Esophagus muscularis mucosa (tissue), 4 donors: ENCODE data around the gene TSPAN5.
A peak's percentile ranks its signal among the peaks of the same experiment; 100 is the strongest.

ENCODE experiments used
- CTCF ChIP-seq, 3 experiments: fragments of 200-600 bp in 2 of 3; fragments of 450-650 bp in 1 of 3; sonication (generic) in 2 of 3; IDR thresholded peaks; one replicate each; pipeline ENCODE4 v1.5.1; 2017 to 2019; ENCODE audit warnings: antibody characterized with exemption in 3 of 3, mild to moderate bottlenecking in 2 of 3, moderate library complexity in 1 of 3
- EP300 ChIP-seq: sonication (generic); formaldehyde crosslinking; IDR thresholded peaks from one replicate; pipeline ENCODE4 v1.6.1; 2017; ENCODE audit warnings: antibody characterized with exemption
- POLR2A ChIP-seq: fragments of 450-650 bp; IDR thresholded peaks from one replicate; pipeline ENCODE4 v1.6.1; 2017; ENCODE audit warnings: antibody characterized with exemption, moderate library complexity, mild to moderate bottlenecking, low read depth
- POLR2AphosphoS5 ChIP-seq, 2 donors: sonication (generic); formaldehyde crosslinking; IDR thresholded peaks; one replicate each; pipeline ENCODE4 v1.6.1; 2017; ENCODE audit warnings: antibody characterized with exemption in 2 of 2

GRCh38 chr4:98467627-98468072, 190.8 kb downstream of the TSPAN5 start:
- TF ChIP-seq POLR2A: no peak
- peak in 1 of 2 donors; percentile 53 for TF ChIP-seq POLR2AphosphoS5 (IDR thresholded peaks at IDR 0.05)
- peak; percentile 73 to 80 (median 76) for TF ChIP-seq CTCF (IDR thresholded peaks at IDR 0.05)
- no peak for TF ChIP-seq EP300
